Ascending aorta (tissue), 2 donors: ENCODE measurements around the gene METAP1D. TPM values are rescaled to one million over a fixed set of nuclear protein-coding genes. Genes with fewer than 3 reads are reported as not detected.
A peak's percentile ranks its signal among the peaks of the same experiment; 100 is the strongest.
"Not testable (repeated sequence)": the region's sequence is repeated elsewhere in the genome, so short reads cannot be mapped to it uniquely, and the experiment has no call there.

Experiments used
- DNase-seq, 2 donors: peaks; one replicate each; pipeline ENCODE4 v3.0.0-alpha.2; 2019; ENCODE audit warnings: low spot score in 2 of 2
- H3K27ac ChIP-seq, 2 donors: fragments of 200-600 bp; sonication (generic); one replicate each; pipeline ENCODE4 v1.5.1; 2016 to 2017; ENCODE audit warnings: mild to moderate bottlenecking in 1 of 2
- H3K27me3 ChIP-seq: fragments of 200-600 bp; sonication (generic); one replicate; pipeline ENCODE4 v1.5.1; 2017
- H3K36me3 ChIP-seq, 2 donors: fragments of 200-600 bp; sonication (generic); one replicate each; pipeline ENCODE4 v1.5.1; 2016
- H3K4me1 ChIP-seq, 2 donors: fragments of 200-600 bp; sonication (generic); one replicate each; pipeline ENCODE4 v1.5.1; 2016 to 2017; ENCODE audit warnings: mild to moderate bottlenecking in 1 of 2
- H3K4me3 ChIP-seq, 2 donors: fragments of 200-600 bp; sonication (generic); one replicate each; pipeline ENCODE4 v1.5.1; 2016 to 2017; ENCODE audit warnings: mild to moderate bottlenecking in 1 of 2
- H3K9me3 ChIP-seq, 2 donors: fragments of 200-600 bp; sonication (generic); one replicate each; pipeline ENCODE4 v1.5.1; 2016
- intact Hi-C: fragments of 100-400 bp; cut with DNase I; formaldehyde crosslinking; loops from one replicate; pipeline ENCODE4 v1.15.1; 2023
- total RNA-seq: library from RNA; depleted of rRNA; stranded (reverse); fragments of >200 nt; gene quantifications from one replicate; pipeline ENCODE4 v1.1.0, GENCODE V29; 2016
- TF ChIP-seq, protein P1 (sequence below), 3 experiments: fragments of 200-600 bp in 2 of 3; fragments of 450-650 bp in 1 of 3; sonication (generic) in 2 of 3; IDR thresholded peaks; one replicate each; pipeline ENCODE4 v1.5.1; 2016 to 2019; ENCODE audit warnings: antibody characterized with exemption in 3 of 3, mild to moderate bottlenecking in 1 of 3, moderate library complexity in 1 of 3

The METAP1D gene
- total RNA-seq, 1 donor from 2014 or later, result not detected

- Histone ChIP-seq H3K27me3 (peaks cover 7% of the 10 kb centered on the region), H3K27ac (no peak overlapping the region), H3K4me1 (peaks cover 0 to 5% of the 10 kb centered on the region in 2 donors), H3K9me3 (no peaks in the 10 kb centered on the region), H3K4me3 (no peak overlapping the region), H3K36me3 (no peaks in the 10 kb centered on the region)
- TF ChIP-seq, protein P1, sequence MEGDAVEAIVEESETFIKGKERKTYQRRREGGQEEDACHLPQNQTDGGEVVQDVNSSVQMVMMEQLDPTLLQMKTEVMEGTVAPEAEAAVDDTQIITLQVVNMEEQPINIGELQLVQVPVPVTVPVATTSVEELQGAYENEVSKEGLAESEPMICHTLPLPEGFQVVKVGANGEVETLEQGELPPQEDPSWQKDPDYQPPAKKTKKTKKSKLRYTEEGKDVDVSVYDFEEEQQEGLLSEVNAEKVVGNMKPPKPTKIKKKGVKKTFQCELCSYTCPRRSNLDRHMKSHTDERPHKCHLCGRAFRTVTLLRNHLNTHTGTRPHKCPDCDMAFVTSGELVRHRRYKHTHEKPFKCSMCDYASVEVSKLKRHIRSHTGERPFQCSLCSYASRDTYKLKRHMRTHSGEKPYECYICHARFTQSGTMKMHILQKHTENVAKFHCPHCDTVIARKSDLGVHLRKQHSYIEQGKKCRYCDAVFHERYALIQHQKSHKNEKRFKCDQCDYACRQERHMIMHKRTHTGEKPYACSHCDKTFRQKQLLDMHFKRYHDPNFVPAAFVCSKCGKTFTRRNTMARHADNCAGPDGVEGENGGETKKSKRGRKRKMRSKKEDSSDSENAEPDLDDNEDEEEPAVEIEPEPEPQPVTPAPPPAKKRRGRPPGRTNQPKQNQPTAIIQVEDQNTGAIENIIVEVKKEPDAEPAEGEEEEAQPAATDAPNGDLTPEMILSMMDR (IDR thresholded peaks at IDR 0.05), result no peak
- intact Hi-C loops, result loop anchor here (5.0 kb wide), 1 partner anchor 298 kb away; no protein-coding TSS in a partner anchor
- no peak for DNase-seq
Measured at GRCh38 chr2:172109988-172110811, 110.4 kb downstream of the METAP1D start.

DNA sequence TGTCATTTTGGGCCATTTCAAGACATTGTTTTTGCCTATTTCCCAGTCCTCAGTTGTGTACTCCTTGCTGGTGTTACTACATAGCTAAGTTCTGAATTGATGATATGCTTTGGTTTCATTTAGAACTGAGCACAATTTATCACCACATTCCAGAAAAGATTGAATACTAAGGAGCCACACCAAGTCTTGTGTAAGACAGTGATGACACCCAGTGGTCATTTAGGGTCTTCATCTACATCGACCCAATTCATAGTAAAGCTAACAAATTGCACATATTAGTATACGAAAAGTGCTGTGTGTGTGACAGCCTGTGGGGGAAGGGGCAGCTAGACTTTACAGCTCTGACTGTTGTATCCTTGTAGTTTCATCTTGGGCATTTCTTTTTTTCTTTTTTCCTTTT lies 113.9 kb downstream of the METAP1D start:
- Histone ChIP-seq H3K4me1 (no peaks in the 10 kb centered on the region), H3K27me3 (no peaks in the 10 kb centered on the region)
- intact Hi-C loops, result no loop called here

DNA sequence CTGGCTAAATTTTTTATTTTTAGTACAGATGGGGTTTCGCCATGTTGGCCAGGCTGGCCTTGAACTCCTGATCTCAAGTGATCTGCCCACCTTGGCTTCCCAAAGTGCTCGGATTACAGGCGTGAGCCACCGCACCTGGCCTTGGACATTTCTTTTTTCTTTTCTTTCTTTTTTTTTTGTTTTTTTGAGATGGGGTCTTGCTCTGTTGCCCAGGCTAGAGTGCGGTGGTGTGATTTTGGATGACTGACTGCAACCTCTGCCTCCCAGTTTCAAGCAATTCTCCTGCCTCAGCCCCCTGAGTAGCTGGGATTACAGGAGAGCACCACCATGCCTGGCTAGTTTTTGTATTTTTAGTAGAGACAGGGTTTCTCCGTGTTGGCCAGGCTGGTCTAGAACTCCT lies 114.4 kb downstream of the METAP1D start:
- H3K4me3 ChIP-seq, H3K27me3 ChIP-seq, intact Hi-C loops, H3K9me3 ChIP-seq, DNase-seq, H3K4me1 ChIP-seq, H3K36me3 ChIP-seq, H3K27ac ChIP-seq: not testable (repeated sequence)

More for the DNA sequence above, 113.9 kb downstream of the METAP1D start:
- H3K4me3 ChIP-seq, result no peak overlapping the region
- TF ChIP-seq, protein P1 (IDR thresholded peaks at IDR 0.05), result peak in 1 of 3 experiments; percentile 29
- H3K9me3 ChIP-seq, result no peaks in the 10 kb centered on the region
- DNase-seq, result no peak
- H3K27ac ChIP-seq, result no peak overlapping the region
- no peaks in the 10 kb centered on the region for H3K36me3 ChIP-seq

GRCh38 chr2:172114579-172114978 lies 114.8 kb downstream of the METAP1D start:
- Histone ChIP-seq H3K27me3 (no peaks in the 10 kb centered on the region), H3K27ac (no peak overlapping the region), H3K9me3 (no peaks in the 10 kb centered on the region), H3K4me1 (no peaks in the 10 kb centered on the region), H3K4me3 (no peak overlapping the region), H3K36me3 (no peaks in the 10 kb centered on the region)
- TF ChIP-seq, protein P1 (IDR thresholded peaks at IDR 0.05), result no peak
- DNase-seq, result no peak
- intact Hi-C loops, result no loop called here

- no peaks in the 10 kb centered on the region for H3K36me3 ChIP-seq
- TF ChIP-seq, protein P1 (IDR thresholded peaks at IDR 0.05), result no peak
- no peaks in the 10 kb centered on the region for H3K9me3 ChIP-seq
- intact Hi-C loops, result no loop called here
- H3K27me3 ChIP-seq, result no peaks in the 10 kb centered on the region
- H3K4me1 ChIP-seq, result no peaks in the 10 kb centered on the region
- DNase-seq, result no peak
- H3K27ac ChIP-seq, result no peak overlapping the region
- H3K4me3 ChIP-seq, result no peak overlapping the region
Measured at GRCh38 chr2:172116107-172116506, 116.4 kb downstream of the METAP1D start.

- no peaks in the 10 kb centered on the region for H3K27me3 ChIP-seq
- H3K36me3 ChIP-seq, result no peaks in the 10 kb centered on the region
- no peaks in the 10 kb centered on the region for H3K9me3 ChIP-seq
- intact Hi-C loops, result no loop called here
- TF ChIP-seq, protein P1 (IDR thresholded peaks at IDR 0.05), result no peak
- H3K4me3 ChIP-seq, result no peak overlapping the region
- no peak overlapping the region for H3K27ac ChIP-seq
- H3K4me1 ChIP-seq, result no peaks in the 10 kb centered on the region
- no peak for DNase-seq
Measured at GRCh38 chr2:172119089-172119488, 119.3 kb downstream of the METAP1D start.
